Measurements from ENCODE around the gene C1QTNF2.

DNA sequence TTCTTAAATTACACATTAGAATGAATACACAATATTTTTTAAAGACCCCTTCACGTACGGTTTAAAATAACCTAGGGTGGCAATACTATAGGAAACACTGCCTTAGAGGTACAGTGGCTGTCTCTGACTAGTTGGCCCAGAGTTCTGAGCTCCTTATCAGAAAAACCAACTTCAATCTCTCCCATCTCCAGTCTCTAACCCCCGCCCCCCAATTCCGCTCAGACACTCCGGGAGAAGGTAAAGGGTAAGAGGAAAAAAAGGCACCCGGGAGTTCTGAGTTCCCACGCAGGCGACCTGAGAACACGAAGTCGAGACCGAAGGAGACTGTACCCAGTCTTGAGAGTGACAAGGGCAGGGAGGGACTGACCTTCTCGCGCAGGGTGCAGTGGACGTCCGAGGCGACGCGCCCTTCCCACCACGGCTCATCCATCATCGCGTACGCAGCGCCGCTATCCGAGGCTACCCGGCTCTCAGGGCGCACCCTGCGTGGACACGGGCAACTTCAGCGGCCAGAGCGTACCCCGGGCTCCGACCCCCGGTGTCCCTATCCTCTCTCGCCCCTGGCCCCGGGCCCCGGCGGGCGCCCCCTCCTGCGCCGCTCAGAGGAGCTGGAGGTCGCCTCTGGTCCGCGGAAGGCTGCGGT is 58.8 kb downstream of the C1QTNF2 start:
- TF ChIP-seq CTCF (IDR thresholded peaks at IDR 0.05 in 4 of 5, conservative IDR thresholded peaks at IDR 0.05 in 1 of 5) (no peak), POLR2A (IDR thresholded peaks at IDR 0.05) (no peak)

All from gastrocnemius medialis (tissue), 4 donors.